ENCODE data around the gene OPHN1.

OPHN1 gene, protein sequence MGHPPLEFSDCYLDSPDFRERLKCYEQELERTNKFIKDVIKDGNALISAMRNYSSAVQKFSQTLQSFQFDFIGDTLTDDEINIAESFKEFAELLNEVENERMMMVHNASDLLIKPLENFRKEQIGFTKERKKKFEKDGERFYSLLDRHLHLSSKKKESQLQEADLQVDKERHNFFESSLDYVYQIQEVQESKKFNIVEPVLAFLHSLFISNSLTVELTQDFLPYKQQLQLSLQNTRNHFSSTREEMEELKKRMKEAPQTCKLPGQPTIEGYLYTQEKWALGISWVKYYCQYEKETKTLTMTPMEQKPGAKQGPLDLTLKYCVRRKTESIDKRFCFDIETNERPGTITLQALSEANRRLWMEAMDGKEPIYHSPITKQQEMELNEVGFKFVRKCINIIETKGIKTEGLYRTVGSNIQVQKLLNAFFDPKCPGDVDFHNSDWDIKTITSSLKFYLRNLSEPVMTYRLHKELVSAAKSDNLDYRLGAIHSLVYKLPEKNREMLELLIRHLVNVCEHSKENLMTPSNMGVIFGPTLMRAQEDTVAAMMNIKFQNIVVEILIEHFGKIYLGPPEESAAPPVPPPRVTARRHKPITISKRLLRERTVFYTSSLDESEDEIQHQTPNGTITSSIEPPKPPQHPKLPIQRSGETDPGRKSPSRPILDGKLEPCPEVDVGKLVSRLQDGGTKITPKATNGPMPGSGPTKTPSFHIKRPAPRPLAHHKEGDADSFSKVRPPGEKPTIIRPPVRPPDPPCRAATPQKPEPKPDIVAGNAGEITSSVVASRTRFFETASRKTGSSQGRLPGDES

GRCh38 chrX:68433155-68433980, at the start of gene OPHN1:
Gene OPHN1 (minus strand): TSS chrX:68433495. CDS start chrX:68433020, 475 bp downstream.
- no peak within 1 kb of the TSS for H2AFZ ChIP-seq (ENCODE audit: low read length)
- H3K27me3 ChIP-seq (replicated peaks; ENCODE audit: insufficient read depth, low read length) = no peaks in the 10 kb centered on the region
- no peaks in the 10 kb centered on the region for H3K79me2 ChIP-seq (ENCODE audit: low read length)
- H3K36me3 ChIP-seq (replicated peaks; ENCODE audit: insufficient read depth, low read length) = no peaks in the 10 kb centered on the region
- no peaks in the 10 kb centered on the region for H3K9me3 ChIP-seq (replicated peaks; ENCODE audit: insufficient read depth, low read length)
- no peaks in the 10 kb centered on the region for H3K4me1 ChIP-seq (ENCODE audit: low read length)
- H3K27ac ChIP-seq (ENCODE audit: low read length) = no peak within 1 kb of the TSS
- no peak within 1 kb of the TSS for H3K9ac ChIP-seq (ENCODE audit: low read length)
- H3K4me3 ChIP-seq (ENCODE audit: low read length) = no peak within 1 kb of the TSS
- no peaks in the 10 kb centered on the region for H3K9me2 ChIP-seq (replicated peaks; ENCODE audit: insufficient read depth, low read length)
- H3F3A ChIP-seq (ENCODE audit: insufficient read depth, low read length) = no peaks in the 10 kb centered on the region
- no peak for DNase-seq
- no peaks in the 10 kb centered on the region for H4K20me1 ChIP-seq (ENCODE audit: insufficient read depth, low read length)
- H3K4me2 ChIP-seq (ENCODE audit: low read depth, low read length) = no peak within 1 kb of the TSS
- TF ChIP-seq EZH2phosphoT487 (IDR thresholded peaks at IDR 0.05; ENCODE audit: low read length) (no peak), EZH2 (optimal IDR thresholded peaks at IDR 0.05; ENCODE audit: low read depth, low read length) (no peak)
- TF ChIP-seq, protein P1, sequence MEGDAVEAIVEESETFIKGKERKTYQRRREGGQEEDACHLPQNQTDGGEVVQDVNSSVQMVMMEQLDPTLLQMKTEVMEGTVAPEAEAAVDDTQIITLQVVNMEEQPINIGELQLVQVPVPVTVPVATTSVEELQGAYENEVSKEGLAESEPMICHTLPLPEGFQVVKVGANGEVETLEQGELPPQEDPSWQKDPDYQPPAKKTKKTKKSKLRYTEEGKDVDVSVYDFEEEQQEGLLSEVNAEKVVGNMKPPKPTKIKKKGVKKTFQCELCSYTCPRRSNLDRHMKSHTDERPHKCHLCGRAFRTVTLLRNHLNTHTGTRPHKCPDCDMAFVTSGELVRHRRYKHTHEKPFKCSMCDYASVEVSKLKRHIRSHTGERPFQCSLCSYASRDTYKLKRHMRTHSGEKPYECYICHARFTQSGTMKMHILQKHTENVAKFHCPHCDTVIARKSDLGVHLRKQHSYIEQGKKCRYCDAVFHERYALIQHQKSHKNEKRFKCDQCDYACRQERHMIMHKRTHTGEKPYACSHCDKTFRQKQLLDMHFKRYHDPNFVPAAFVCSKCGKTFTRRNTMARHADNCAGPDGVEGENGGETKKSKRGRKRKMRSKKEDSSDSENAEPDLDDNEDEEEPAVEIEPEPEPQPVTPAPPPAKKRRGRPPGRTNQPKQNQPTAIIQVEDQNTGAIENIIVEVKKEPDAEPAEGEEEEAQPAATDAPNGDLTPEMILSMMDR (IDR thresholded peaks at IDR 0.05; ENCODE audit: low read length) = no peak

- H3K27me3 ChIP-seq (replicated peaks; ENCODE audit: insufficient read depth, low read length) = no peaks in the 10 kb centered on the region
- H3K79me2 ChIP-seq (ENCODE audit: low read length) = no peaks in the 10 kb centered on the region
- no peak overlapping the region for H3K4me3 ChIP-seq (ENCODE audit: low read length)
- H3K4me2 ChIP-seq (ENCODE audit: low read depth, low read length) = no peak overlapping the region
- no peaks in the 10 kb centered on the region for H3K4me1 ChIP-seq (ENCODE audit: low read length)
- no peaks in the 10 kb centered on the region for H3K9me2 ChIP-seq (replicated peaks; ENCODE audit: insufficient read depth, low read length)
- H4K20me1 ChIP-seq (ENCODE audit: insufficient read depth, low read length) = no peaks in the 10 kb centered on the region
- TF ChIP-seq EZH2phosphoT487 (IDR thresholded peaks at IDR 0.05; ENCODE audit: low read length) (no peak), EZH2 (optimal IDR thresholded peaks at IDR 0.05; ENCODE audit: low read depth, low read length) (no peak)
- TF ChIP-seq, protein P1 (IDR thresholded peaks at IDR 0.05; ENCODE audit: low read length) = no peak
- no peak overlapping the region for H2AFZ ChIP-seq (ENCODE audit: low read length)
- no peak overlapping the region for H3K27ac ChIP-seq (ENCODE audit: low read length)
- no peaks in the 10 kb centered on the region for H3K36me3 ChIP-seq (replicated peaks; ENCODE audit: insufficient read depth, low read length)
- DNase-seq = no peak
- H3K9ac ChIP-seq (ENCODE audit: low read length) = no peak overlapping the region
- no peaks in the 10 kb centered on the region for H3F3A ChIP-seq (ENCODE audit: insufficient read depth, low read length)
- no peaks in the 10 kb centered on the region for H3K9me3 ChIP-seq (replicated peaks; ENCODE audit: insufficient read depth, low read length)
Measured at GRCh38 chrX:68480969-68481368, 47.7 kb upstream of the OPHN1 start.

DNA sequence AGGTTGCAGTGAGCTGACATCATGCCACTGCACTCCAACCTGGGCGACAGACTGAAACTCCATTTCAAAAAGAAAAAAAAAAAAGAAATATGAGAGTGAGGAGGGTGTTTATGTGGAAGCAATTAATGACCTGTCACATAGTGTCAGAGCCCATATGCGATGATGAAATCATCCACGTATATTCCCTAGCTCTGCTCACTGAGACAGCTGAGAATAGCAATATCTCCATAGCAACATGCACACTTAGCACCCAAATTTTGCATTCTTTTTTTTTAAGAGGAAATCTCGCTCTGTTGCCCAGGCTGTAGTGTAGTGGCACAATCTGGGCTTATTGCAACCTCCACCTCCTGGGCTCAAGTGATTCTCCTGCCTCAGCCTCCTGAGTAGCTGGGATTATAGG, 31.5 kb upstream of the OPHN1 start:
- Histone ChIP-seq H4K20me1 (ENCODE audit: insufficient read depth, low read length) (no peaks in the 10 kb centered on the region), H3K27me3 (replicated peaks; ENCODE audit: insufficient read depth, low read length) (no peaks in the 10 kb centered on the region)
- TF ChIP-seq EZH2phosphoT487 (IDR thresholded peaks at IDR 0.05; ENCODE audit: low read length) (no peak), EZH2 (optimal IDR thresholded peaks at IDR 0.05; ENCODE audit: low read depth, low read length) (no peak)
- TF ChIP-seq, protein P1 (IDR thresholded peaks at IDR 0.05; ENCODE audit: low read length) = no peak

More for the DNA sequence above, 31.5 kb upstream of the OPHN1 start:
- no peak for DNase-seq
- Histone ChIP-seq H3K9me3 (replicated peaks; ENCODE audit: insufficient read depth, low read length) (no peaks in the 10 kb centered on the region), H3K27ac (ENCODE audit: low read length) (no peak overlapping the region), H3K4me3 (ENCODE audit: low read length) (no peak overlapping the region), H2AFZ (ENCODE audit: low read length) (no peak overlapping the region), H3F3A (ENCODE audit: insufficient read depth, low read length) (no peaks in the 10 kb centered on the region), H3K9me2 (replicated peaks; ENCODE audit: insufficient read depth, low read length) (no peaks in the 10 kb centered on the region), H3K9ac (ENCODE audit: low read length) (no peak overlapping the region), H3K4me2 (ENCODE audit: low read depth, low read length) (no peak overlapping the region), H3K4me1 (ENCODE audit: low read length) (no peaks in the 10 kb centered on the region), H3K79me2 (ENCODE audit: low read length) (no peaks in the 10 kb centered on the region), H3K36me3 (replicated peaks; ENCODE audit: insufficient read depth, low read length) (no peaks in the 10 kb centered on the region)

All from MM.1S (cell line).